T-helper 9 cell (primary cell): ENCODE data around the gene ANKRD40CL.

Experiments
- DNase-seq: peaks from one replicate; pipeline ENCODE4 v3.0.0-alpha.2; 2020

ANKRD40CL gene

GRCh38 chr17:50785946-50786570 lies 18.7 kb upstream of the ANKRD40CL start:
- DNase-seq: no peak

GRCh38 chr17:50785126-50785525 lies 17.8 kb upstream of the ANKRD40CL start:
- no peak for DNase-seq

GRCh38 chr17:50783905-50784304 lies 16.6 kb upstream of the ANKRD40CL start:
- no peak for DNase-seq

GRCh38 chr17:50783193-50783660 lies 15.9 kb upstream of the ANKRD40CL start:
- DNase-seq: peak; percentile 75

GRCh38 chr17:50781167-50781566 lies 13.8 kb upstream of the ANKRD40CL start:
- no peak for DNase-seq

- peak; percentile 48 for DNase-seq
Observed at GRCh38 chr17:50779747-50780353, 12.5 kb upstream of the ANKRD40CL start.

- DNase-seq: no peak
Observed at GRCh38 chr17:50778988-50779387, 11.7 kb upstream of the ANKRD40CL start.

- DNase-seq: no peak
Observed at GRCh38 chr17:50778471-50778870, 11.2 kb upstream of the ANKRD40CL start.

- DNase-seq: no peak
Observed at GRCh38 chr17:50775926-50776325, 8.6 kb upstream of the ANKRD40CL start.

- no peak for DNase-seq
Observed at GRCh38 chr17:50774225-50774803, 7.0 kb upstream of the ANKRD40CL start.

GRCh38 chr17:50771991-50772785 lies 4.9 kb upstream of the ANKRD40CL start:
- no peak for DNase-seq

- DNase-seq: no peak
Observed at GRCh38 chr17:50770346-50770745, 3.0 kb upstream of the ANKRD40CL start.

- DNase-seq: no peak
Observed at GRCh38 chr17:50769884-50770283, 2.6 kb upstream of the ANKRD40CL start.

- no peak for DNase-seq
Observed at GRCh38 chr17:50768346-50768761, 1.0 kb upstream of the ANKRD40CL start.

GRCh38 chr17:50767030-50767429 lies 288 bp downstream of the ANKRD40CL start:
- no peak for DNase-seq

- no peak for DNase-seq
Observed at GRCh38 chr17:50766222-50767023, 895 bp downstream of the ANKRD40CL start.

GRCh38 chr17:50765454-50766221 lies 1.7 kb downstream of the ANKRD40CL start:
- no peak for DNase-seq

- DNase-seq: no peak
Observed at GRCh38 chr17:50764734-50765149, 2.6 kb downstream of the ANKRD40CL start.

- no peak for DNase-seq
Observed at GRCh38 chr17:50763716-50764475, 3.4 kb downstream of the ANKRD40CL start.

GRCh38 chr17:50762177-50762576 lies 5.1 kb downstream of the ANKRD40CL start:
- DNase-seq: no peak

- no peak for DNase-seq
Observed at GRCh38 chr17:50758989-50759544, 8.3 kb downstream of the ANKRD40CL start.
